HG02678 (cell line): ENCODE data around the gene UBE2E1.

ENCODE experiments used
- ATAC-seq: cut with Tn5 transposase; IDR thresholded peaks from one replicate; pipeline ENCODE4 v1.9.1; 2021; ENCODE audit warnings: mild to moderate bottlenecking, moderate library complexity; ENCODE audit not compliant: unreplicated experiment

UBE2E1 gene

DNA sequence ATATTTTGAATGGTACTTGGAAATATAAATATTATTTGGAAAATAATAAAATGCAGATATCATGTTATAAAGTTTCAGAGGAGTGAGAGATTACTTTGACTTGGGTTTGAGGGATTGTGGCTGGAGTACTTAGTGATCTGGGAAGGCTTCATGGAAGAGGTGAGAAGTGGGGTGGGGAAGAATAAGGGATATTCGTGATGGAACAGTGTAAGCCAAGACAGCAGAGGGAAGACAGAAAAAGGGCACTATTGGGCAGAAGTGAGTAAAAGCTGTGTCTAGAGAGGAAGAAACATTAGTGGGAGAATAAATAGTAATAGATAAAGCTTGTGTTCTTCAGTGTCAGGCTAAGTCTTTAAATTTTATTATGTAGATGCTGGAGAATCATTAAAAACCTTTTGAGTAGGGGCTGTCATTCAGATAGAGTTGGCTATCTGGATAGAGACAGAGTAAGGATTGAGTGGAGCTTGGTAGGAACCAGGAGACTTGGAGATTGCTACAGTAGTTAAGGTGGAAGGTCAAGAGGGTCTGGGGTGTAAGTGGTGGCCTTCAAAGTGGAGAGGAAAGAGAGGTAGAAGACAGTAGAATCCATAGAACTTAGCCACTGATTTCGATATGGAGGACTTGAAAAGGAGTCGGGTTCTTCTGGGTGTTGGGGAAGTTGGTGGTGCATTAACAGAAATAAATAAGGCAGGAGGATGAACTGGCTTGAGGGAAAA, 11.9 kb downstream of the UBE2E1 start:
- no peak for ATAC-seq

DNA sequence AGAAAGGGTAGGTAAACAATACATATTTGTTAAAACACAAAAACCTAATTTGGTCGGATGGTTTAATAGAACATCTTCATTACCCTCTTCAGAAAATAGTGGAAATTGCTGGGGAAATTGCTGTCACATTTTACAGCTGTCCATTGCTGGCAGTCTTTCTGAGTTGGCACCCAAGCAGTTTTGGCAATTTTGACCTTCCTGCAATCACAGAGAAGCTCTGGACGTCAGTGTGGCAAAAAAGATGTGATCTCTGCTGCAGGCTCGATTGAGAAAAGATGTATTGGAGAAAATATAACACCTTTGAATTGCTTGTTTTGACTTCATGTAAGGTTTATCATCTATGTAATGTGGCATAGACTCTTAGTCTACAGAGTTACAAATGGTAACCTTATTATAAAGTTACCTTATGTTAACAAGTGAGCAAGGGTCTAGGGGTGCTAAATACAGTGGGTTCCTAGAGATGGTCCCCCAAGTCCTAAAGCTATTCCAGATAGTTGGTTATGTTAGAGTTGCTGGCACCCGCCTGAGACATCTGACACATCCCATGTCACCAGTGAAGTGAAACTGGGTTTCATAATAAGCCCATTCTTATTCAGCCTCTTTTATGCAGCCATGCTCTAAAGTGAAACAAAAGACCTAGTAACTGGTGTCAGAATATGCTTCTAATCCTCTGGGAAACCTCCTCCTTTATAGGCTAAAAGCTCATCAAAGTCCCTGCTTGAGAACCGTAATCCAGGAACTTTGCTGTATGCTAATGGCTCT, 14.0 kb downstream of the UBE2E1 start:
- ATAC-seq: peak; percentile 60

DNA sequence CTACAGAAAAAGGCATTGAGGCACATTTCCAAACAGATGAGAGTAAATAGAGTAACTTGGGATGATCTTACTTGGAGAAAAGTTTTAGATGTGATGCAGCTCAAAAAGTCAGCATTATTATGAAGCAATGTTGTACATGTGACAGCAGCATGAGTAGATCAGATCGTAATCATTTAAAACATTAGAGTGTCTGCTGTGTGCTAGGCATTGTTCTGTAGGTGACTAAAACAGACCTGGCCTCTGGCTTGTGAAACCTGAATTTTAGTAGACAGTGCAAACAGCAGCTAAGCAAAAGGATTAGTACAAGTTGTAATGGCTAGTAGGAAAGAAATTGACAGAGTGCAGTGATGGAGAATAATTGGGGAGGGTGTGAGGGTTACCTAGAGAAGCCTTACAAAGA, 15.1 kb downstream of the UBE2E1 start:
- ATAC-seq: no peak

DNA sequence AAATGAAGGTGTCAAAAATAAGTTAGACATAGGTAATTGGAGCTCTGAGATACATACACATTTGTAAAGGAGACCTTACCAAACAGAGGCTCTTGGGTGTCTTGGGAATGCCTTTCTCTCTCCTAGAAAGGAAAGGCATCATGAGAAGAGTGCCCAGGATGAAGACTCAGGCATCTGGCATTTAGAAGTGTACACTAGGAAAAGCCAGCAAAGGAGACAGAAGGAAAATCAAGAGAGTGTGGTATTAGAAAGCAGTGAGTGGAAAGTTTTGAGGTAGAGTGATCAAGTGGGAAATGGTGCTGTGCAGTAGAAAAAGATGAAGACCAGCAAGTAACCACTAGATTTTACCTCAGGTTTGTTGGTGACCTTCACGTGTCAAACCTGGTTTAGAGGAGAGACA, 16.1 kb downstream of the UBE2E1 start:
- no peak for ATAC-seq

DNA sequence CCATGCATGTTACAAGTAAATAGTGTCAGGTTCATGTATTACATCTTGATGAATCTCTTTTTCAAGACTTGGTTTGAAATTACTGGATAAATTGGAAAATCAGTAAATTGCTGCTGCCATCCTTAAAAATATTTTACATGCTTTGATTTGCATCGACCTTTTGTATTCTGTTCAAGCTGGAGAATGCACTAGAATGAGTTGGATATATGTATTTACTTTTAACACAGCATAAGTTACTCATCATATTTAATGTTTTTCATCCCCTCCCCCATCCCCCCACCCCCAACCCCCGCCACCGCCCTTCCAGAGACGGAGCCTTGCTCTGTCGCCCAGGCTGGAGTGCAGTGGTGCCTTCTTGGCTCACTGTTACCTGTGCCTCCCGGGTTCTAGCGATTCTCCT, 16.8 kb downstream of the UBE2E1 start:
- ATAC-seq: no peak

DNA sequence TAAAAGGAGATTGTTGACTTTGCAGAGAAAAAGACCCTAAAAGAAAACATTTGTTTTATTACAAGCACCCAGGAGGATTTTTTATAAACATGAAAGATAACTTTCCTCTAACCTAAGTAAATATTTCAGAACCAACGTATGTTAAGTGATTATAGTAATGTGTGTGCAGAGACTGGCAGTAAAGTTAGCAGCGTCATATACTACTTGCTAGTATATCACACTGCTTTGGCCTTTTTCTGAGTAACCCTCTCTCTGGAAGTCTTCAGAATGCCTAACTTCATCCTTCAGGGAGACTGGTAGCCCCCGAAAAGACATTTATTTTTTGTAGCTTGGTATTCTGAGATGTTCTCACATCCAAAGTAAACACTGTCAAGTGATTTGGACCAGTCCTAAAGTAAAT, 17.9 kb downstream of the UBE2E1 start:
- ATAC-seq: no peak

DNA sequence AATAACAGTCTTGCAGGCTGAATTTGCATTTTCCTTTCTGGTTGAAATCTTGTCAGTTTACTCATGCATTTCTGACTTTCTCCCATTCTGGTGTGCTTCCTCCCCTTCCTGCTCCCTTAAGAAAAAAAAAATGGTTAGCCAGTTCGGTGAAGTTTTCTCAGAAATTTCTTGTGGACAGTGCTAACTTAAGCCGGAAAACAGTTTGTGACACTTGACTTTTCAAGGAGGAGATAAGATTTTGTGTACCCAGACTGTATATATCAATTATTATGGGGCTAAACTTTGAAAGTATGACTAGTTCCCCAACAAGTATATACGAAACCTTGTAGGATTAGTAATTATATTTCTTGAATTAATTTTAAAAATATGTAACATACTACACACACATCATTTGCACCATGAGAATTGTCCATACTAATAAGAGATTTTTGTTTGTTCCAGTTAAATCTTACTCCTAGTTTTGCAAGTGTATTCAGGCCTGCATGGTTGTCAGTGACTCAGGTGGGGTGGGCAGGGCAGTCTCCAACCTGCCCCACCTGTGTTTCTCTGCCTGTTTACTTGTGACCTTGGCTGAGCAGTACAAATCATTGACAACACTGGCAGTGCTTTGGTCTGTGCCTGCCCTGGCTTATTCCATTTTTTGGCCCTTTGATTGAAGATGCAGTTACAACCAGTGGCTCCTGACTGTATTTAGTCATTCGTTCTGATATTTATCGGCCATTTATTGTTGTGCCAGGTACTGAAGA, 19.1 kb downstream of the UBE2E1 start:
- no peak for ATAC-seq

DNA sequence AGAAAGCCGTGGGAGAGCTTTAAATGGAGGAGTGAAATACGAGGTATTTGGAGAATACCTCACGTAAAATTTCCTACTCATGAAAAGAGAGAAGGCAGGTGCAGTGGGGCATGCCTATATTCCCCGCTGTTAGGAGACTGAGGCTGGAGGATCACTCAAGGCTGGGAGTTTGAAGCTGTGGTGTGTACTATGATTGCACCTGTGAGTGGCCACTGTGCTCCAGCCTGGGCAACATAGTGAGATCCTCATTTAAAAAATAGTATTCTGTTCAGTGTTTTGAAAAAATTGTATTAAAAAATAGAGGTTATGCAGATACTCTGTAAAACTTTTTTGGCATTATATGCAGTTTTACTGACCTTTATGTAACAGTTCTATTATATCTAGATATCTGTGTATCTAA, 20.0 kb downstream of the UBE2E1 start:
- no peak for ATAC-seq

DNA sequence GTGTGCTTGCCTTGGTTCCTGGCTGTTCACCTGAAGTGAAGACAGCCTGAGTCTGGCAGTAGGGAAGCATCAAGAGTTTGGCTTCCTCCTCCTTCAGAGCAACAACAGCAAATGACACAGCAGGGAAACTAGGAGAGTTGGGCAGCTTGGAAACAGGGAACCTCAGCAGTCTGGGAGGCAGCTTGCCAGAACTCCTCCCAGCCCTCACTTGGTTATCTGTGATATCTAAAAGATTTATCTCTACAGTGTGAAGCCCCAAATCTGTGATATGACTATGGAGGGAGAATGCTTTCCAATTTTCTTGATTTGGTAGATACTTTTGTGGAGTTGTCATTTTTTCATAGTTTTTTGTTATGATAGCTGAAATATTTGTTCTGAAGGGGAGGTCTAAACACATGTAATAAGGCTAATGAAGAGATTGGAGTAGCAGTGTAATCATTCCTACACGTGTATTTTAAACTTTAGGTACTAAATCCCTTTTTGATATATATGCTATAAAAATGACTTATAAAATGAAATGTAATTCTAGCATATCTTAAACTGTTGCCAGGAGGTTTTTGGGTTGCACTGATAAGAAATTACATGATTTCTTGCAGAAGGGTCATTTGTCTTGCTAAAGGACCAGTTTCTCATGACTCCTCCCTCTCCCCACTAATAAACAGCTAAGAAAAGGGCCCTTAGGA, 20.8 kb downstream of the UBE2E1 start:
- no peak for ATAC-seq

DNA sequence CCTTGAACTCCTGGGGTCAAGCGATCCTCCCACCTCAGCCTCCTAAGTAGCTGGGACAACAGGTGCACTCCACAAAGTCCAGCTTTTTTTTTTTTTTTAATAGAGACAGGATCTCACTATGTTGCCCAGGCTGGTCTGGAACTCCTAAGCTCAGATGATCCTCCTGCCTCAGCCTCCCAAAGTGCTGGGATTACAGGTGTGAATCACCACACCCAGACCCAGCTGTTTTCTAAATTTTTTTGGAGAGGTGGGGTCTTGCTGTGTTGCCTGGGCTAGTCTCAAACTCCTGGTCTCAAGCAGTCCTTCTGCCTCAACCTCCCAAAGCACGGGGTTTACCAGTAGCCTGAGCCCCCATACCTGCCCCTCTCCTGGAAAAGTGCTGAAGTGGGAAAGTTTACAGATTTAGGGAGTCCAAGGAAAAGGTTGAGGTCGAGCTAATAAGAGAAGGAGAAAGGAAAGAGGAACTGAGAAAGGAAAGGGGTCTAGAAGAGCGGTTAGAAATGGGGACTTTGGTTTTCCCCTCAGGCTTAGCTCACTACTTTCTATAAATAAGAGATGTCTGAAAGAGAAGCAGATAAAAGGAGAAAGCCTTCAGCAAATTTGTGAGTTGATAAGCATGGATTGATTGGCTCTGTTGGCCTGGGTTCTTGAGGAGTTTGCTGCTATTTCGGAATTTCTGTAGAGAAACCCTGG, 23.6 kb downstream of the UBE2E1 start:
- ATAC-seq: peak; percentile 67

DNA sequence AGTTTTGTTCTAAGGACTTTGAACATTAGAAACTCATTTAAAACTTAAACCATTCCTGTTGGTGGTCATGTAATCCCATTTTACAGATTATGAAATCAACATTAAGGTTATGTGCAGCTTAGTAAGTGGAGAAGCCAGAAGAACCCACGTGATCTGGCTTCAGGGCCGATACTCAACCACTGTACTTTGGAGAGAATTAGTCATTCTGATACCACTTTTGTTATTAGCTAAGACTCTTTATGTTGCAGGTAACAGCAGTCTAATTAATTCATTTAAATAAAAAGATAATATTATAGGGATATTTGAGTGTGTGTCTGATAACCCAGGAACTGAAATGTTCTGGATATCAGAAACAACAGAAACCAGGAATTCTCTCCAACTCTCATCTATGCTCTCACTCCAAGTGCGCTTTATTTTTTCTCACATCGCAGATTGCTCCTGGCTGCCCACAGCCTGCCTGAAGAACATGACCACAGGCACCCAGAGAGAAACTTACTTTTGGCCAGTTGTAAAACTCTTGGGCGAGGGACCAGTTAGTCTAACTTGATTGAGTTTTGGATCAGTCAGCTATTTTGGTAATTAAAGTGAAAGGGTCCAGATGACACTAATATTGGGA, 25.2 kb downstream of the UBE2E1 start:
- ATAC-seq: peak; percentile 76

DNA sequence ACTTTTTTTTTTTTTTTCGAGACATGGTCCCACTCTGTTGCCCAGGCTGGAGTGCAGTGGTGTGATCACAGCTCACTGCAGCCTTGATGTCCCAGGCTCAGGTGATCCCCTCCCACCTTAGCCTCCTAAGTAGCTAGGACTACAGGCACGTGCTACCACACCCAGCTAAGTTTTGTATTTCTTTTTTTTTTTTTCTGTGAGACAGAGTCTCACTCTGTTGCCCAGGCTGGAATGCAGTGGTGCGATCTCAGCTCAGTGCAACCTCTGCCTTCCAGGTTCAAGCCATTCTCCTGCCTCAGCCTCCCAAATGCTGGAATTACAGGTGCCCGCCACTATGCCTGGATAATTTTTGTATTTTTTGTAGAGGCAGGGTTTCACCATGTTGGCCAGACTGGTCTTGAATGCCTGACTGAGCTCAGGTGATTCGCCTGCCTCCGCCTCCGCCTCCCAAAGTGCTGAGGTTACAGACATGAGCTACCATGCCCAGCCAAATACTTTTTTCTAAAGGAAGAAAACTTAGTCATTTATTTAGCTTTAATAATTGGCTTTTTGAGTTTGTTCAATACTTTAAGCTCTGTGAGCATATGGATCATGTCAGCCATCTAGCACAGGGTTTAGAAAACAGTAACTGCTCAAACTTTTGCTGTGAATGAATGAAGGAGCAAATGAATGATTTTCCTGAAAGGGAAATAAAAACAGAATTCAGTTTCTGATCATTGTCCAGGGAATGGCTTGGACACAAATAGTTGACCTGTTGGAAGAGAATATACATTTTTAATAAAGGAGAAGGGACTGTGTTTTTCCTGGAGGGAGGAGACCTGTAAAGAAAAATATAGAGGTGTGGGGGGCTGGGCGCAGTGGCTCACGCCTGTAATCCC, 26.0 kb downstream of the UBE2E1 start:
- peak; percentile 14 for ATAC-seq

DNA sequence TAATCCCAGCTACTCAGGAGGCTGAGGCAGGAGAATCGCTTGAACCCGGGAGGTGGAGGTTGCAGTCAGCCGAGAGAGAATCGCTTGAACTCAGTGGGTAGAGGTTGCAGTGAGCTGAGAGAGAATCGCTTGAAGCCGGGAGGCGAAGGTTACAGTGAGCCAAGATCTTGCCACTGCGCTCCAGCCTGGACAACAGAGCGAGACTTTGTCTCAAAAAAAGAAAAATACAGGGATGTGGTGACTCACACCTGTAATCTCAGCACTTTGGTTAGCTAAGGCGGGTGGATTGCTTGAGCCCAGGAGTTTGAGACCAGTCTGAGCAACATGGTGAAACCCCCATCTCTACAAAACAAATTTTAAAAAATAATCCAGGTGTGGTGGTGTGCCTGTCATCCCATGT, 26.8 kb downstream of the UBE2E1 start:
- ATAC-seq: no peak

DNA sequence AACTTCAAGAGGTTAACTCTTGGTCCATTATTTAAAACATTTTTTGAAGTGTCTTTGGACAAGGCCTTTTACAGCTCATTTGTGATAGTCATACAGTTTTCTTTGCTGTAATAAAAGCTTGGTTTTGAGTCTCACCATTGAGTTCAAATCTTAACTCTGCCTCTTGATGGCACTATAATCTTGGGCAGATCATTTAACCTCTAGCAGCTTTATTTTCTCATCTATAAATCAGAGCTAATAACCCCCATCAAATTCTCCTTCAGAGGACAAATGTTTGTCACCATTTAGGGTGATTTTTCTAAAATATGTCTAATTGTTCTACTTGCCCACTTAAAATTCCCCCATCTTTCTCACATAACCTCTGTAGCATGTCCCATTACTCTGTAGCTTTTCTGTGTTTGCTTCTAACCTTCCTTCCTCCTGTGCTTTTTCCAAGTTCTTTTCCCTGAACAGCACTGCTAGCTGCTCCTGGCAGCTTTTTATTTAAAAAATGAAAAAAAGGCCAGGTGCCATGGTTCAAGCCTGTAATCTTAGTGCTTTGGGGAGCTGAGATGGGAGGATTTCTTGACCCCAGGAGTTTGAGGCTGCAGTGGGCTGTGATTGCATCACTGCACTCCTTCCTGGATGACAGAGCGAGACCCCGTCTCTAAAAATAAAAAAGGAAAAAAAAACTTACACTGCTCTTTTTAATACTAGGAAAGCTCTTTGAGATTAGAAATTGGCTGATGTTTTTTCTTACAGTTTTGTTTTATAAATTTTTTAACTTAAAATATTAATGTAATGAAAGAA, 28.5 kb downstream of the UBE2E1 start:
- no peak for ATAC-seq

DNA sequence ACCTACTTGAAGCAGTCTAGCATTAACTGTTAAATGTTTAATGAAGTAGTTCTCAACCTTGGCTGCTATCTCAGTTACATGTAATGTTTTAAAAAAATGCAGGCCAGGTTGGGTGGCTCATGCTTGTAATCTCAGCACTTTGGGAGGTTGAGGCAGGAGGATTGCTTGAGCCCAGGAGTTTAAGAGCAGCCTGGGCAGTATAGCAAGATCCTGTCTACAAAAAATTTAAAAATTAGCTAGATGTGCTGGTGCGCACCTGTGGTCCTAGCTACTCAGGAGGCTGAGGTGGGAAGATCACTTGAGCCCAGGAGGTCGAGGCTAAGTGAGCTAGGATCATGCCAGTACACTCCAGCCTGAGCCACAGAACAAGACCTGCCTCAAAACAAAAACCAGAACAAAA, 29.3 kb downstream of the UBE2E1 start:
- no peak for ATAC-seq

DNA sequence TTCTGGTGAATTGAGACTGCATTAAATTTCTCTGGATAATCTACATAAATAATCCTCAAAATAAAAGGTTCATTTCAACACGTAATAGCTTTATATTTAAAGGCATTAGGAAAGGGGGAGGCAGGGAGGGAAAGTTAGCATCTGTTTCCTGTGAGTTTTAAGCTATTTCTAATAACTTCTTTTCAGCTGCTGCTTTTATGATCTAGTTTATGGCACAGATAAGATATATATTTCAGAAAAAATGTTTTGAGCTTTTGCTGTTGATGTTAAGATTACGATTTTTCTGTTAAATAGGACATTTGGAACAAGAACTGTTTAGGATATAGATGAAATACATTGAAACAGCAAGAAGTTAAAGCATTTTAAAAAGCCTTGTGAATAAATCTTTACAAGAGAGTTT, 30.0 kb downstream of the UBE2E1 start:
- no peak for ATAC-seq

DNA sequence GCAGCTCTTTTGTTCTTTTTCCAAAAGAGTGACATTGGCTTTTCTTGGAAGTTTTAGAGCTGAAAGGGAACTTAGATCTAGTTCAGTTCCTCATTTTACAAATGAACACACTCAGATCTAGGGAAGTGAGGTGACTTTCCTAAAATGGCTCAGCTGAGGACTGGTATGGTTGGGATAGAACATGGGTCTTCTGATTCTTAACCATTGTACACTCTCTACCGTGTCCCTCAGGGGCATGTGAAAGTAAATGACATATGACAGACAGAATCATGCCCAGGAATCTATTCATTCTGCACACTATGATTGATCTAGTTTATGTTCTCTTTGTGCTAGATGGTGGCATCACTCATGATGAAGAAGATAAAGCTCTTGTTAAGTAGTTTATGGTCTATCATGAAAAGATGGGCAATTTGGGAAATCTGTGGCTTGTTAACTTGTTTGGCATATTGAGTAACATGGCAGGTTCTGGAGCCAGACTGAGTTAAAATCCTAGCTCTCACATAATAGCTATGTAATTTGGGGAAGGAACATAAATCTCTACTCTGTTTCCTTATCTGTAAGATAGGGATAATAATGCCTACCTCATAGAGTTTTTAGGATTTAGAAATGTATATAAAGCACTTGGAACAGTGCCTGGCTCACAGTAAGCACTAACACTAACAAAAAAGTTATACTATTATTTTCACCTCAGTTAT, 30.9 kb downstream of the UBE2E1 start:
- no peak for ATAC-seq

DNA sequence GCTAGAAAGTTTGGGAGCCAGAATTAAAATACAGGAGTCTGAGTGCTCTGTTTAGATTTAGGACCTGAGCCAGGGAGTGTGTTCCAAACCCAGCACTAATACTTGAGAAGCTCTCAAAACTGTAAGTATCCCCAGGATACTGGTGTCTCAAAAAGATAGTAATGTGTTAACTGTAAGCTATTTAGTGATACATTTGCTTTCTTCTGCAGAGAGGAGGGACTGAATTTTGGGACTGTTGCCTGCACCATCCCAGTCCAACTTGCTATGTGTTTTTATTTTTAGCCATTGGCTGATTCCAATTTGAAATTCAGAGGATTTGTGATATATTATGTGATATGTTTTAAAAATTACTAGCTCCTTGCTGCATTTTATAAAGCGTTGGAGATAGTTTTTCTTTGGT, 31.5 kb downstream of the UBE2E1 start:
- ATAC-seq: no peak
